IPS DF 4.7 (cell line): ENCODE data around the gene HBM.
"Not testable (repeated sequence)": the region's sequence is repeated elsewhere in the genome, so short reads cannot be mapped to it uniquely, and the experiment has no call there.

Experiments
- DNase-seq: peaks from one replicate; pipeline ENCODE4 v3.0.0-alpha.2; 2013; ENCODE audit warnings: low spot score; ENCODE audit errors: extremely low read depth

HBM gene

DNA sequence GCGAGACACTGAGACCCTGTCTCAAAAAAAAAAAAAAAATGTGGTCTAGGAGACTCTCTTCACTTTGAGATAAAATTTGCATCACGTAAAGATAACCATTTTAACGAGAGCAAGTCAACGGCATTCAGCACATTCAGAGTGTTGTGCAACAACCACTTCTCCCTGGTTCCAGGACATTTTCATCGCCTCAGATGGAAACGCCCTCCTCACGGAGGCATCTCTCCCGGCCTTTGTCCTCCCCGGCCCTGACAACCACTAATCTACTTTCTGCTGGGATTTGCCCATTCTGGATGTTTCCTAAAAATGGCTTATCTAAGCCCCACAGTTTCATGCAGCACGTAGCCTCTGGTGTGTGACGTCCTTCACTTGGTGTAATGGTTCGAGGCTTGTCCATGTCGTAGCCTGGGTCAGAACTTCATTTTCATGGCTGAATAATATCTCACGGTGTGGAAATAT is 21.0 kb upstream of the HBM start:
- DNase-seq = no peak

DNA sequence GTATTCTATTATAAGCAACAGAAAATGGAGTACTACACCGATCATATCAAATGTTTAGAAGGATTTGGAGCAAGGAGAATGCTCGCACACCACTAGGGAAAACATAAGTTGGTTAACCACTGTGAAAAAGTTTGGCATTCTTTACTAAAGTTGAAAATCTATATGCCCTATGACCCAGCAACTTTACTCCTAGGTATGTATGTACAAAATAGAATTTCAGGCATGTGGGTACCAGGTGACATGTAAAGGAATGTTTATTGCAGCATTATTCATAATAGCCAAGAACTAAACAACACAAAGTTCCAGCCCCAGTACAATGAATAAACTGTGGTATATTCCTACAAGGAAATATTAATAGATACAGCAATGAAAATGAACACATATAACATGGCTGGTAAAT is 19.1 kb upstream of the HBM start:
- DNase-seq = no peak

DNA sequence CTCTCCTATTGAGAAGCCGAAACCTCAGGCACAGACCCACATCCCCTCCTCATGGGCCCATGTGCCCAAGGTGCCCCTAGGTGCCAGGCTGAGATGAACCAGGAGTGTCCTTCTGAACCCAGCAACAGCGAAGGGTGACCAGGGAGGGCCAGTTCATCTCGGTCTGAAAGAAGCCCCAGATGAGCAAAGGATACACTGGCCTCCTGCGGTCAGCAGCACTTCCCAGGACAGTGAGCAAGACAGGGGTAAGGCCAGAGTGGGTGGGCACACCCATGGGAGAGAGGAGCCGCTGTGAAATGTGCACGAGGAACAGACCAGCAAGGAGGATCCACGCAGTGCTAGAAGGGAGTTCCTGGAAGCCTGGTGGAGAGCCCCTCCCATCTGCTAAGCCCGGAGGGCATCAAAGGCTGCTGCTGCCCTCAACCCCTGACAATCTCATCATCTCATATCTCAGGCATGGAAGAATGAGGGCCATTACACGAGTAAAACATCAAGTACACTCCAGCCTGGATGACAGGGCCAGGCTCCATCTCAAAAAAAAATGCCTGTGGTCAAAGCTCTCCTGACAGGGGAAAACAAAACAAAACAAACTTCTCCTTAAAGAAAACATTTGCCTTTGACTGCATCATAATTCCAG is 16.6 kb upstream of the HBM start:
- DNase-seq = no peak

DNA sequence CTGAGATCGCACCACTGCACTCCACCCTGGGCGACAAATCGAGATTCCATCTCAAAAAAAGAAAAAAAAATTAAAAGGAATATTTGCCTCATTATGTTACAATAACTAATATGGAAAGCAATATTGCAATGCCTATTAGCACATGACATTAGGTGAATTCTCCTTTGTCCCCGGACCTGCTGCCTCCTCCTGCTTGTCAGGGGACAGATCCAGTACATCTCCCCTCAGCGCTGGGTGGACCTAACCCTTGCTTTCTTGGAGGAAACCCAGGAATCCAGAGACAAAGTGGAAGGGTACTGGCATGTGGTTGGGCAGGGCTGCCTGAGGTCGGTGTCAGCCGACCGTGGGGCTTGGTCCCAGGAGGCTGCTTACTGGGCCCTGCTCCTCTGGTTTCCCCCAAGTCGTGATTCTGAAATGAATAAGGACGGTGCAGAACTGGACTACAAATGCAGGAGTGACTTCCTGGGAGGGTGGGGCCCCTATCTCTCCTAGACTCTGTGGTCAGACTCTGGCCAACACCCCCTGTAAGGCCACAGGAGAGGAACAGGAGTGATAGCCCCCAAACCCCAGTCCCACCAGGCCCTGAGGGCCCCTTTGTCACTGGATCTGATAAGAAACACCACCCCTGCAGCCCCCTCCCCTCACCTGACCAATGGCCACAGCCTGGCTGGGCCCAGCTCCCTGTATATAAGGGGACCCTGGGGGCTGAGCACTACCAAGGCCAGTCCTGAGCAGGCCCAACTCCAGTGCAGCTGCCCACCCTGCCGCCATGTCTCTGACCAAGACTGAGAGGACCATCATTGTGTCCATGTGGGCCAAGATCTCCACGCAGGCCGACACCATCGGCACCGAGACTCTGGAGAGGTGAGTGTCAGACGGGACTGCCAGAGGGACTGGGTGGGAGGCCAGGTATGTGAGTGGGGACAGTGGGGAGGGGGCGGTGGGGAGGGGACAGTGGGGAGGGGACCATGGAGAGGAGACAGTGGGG is 13.3 kb upstream of the HBM start, which contains the start of gene HBZ:
TSS of gene HBZ (plus strand) at position 504 of the 988 bp plus-strand sequence. CDS start at position 770, 266 bp downstream.
- DNase-seq = no peak

DNA sequence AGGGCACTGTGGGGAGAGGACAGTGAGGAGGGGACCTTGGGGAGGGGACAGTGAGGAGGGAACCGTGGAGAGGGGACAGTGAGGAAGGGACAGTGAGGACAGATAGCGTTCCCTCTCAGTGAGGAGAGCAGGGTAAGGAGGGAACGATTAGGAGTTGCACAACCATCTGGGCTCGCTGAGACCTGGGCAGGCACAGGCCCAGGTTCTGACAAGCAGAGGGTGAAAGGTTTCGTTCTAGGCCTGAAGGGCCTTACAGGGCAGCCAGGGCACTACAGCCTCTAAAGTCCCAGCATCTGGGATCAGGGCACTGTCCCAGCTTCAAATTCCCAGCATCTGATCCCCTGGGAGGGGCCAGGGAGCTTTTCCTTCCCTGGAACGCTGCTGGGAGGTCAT is 12.7 kb upstream of the HBM start:
- DNase-seq = not testable (repeated sequence)

- DNase-seq = not testable (repeated sequence)
These were observed 12.1 kb upstream of the HBM start for GRCh38 chr16:153550-154216.

DNA sequence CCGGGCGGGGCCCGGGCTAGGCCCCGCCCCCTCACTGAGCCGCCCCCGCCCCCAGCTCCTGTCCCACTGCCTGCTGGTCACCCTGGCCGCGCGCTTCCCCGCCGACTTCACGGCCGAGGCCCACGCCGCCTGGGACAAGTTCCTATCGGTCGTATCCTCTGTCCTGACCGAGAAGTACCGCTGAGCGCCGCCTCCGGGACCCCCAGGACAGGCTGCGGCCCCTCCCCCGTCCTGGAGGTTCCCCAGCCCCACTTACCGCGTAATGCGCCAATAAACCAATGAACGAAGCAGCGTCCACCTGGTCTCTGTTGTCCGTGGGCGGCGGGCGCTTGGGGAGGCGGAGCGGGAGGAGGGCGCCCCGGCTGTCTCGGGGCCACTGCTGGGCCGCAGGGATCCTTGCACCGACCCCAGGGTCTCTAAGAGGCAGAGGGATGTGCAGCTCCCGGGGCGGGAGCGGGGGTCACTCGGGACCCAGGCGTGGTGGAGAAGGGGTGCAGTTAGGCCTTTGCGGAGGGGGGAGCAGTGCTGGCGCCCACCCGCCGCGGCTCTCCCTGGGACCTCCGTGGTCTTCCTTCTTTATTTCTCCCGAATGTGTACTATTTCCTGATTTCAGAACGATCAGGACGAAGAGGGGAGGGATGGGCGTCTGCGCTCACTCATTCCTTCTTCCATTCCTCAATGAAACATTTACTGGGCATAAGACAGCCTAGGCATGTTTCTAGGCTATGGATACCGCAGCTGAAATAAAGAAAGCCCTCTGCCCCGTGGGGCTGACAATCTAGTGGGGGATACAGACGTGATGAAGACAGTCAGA is 11.4 kb upstream of the HBM start:
- no peak for DNase-seq

- DNase-seq = no peak
These were observed 10.8 kb upstream of the HBM start for GRCh38 chr16:155031-155398.

DNA sequence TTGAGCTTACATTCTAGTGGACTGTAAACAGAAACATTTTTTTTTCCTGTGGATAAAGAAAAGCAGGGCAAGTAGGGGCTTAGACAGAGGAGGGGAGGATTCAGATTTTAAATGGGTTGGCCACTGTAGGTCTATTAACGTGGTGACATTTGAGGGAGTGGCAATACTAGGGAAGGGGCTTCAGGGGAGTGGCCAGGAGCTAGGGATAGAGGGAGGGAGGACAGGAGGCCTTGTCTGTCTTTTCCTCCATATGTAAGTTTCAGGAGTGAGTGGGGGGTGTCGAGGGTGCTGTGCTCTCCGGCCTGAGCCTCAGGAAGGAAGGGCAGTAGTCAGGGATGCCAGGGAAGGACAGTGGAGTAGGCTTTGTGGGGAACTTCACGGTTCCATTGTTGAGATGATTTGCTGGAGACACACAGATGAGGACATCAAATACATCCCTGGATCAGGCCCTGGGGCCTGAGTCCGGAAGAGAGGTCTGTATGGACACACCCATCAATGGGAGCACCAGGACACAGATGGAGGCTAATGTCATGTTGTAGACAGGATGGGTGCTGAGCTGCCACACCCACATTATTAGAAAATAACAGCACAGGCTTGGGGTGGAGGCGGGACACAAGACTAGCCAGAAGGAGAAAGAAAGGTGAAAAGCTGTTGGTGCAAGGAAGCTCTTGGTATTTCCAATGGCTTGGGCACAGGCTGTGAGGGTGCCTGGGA is 6.5 kb upstream of the HBM start:
- no peak for DNase-seq

DNA sequence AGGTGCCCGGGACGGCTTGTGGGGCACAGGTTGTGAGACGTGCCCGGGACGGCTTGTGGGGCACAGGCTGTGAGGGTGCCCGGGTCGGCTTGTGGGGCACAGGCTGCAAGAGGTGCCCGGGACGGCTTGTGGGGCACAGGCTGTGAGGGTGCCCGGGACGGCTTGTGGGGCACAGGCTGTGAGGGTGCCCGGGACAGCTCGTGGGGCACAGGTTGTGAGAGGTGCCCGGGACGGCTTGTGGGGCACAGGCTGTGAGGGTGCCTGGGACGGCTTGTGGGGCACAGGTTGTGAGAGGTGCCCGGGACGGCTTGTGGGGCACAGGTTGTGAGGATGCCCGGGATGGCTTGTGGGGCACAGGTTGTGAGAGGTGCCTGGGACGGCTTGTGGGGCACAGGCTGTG is 5.5 kb upstream of the HBM start:
- DNase-seq = not testable (repeated sequence)

DNA sequence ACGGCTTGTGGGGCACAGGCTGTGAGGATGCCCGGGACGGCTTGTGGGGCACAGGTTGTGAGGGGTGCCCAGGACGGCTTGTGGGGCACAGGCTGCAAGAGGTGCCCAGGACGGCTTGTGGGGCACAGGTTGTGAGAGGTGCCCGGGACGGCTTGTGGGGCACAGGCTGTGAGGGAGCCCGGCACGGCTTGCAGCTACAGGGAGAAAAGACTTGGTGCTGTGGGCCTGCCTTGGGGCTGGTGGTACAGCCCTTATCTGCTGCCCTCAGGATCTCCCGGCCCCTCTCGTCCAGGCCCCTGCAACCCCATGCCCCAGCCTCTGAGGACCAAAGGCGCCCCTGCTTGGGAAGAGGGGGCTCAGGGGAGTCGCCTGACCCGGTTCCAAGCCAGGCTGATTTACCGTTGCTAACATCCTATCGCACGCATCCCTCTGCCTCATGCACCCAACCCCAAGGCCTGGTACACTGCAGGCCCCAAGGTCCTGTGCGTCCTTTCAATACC is 5.0 kb upstream of the HBM start:
- DNase-seq = no peak

GRCh38 chr16:162271-162991 is 3.3 kb upstream of the HBM start:
- no peak for DNase-seq

GRCh38 chr16:163139-163538 is 2.6 kb upstream of the HBM start:
- not testable (repeated sequence) for DNase-seq

DNA sequence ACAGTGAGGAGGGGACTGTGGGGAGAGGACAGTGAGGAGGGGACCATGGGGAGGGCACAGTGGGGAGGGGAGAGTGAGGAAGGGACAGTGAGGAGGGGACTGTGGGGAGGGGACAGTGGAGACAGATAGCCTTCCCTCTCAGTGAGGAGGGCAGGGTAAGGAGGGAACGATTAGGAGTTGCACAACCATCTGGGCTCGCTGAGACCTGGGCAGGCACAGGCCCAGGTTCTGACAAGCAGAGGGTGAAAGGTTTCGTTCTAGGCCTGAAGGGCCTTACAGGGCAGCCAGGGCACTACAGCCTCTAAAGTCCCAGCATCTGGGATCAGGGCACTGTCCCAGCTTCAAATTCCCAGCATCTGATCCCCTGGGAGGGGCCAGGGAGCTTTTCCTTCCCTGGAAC is 2.1 kb upstream of the HBM start:
- not testable (repeated sequence) for DNase-seq

GRCh38 chr16:164134-164823 is 1.5 kb upstream of the HBM start:
- not testable (repeated sequence) for DNase-seq

- DNase-seq = no peak
These were observed 795 bp upstream of the HBM start for GRCh38 chr16:164827-165538.

DNA sequence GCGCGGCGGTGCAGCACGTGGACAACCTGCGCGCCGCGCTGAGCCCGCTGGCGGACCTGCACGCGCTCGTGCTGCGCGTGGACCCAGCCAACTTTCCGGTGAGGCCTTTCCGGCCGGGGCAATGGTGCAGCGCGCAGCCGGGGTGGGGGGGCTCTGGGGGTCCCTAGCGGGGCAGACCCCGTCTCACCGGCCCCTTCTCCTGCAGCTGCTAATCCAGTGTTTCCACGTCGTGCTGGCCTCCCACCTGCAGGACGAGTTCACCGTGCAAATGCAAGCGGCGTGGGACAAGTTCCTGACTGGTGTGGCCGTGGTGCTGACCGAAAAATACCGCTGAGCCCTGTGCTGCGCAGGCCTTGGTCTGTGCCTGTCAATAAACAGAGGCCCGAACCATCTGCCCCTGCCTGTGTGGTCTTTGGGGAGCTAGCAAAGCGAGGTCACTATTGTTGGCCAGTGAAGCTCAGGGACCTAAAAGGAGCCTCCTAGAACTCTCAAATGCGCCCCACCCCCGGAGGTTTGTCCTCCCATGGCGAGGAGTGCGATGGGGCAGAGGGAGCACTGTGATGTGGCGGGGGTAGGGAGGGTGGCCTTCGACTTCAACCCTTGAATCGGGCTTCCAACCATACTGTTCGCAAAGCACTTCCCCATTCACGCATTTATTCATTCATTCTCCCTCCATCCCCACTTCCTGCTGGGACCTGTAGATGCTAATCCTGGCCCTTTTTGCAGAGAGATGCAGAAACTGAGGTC is 770 bp downstream of the HBM start:
- no peak for DNase-seq
